GM21619 (cell line): ENCODE data around the gene HDAC7.

Experiments
- ATAC-seq: cut with Tn5 transposase; IDR thresholded peaks from one replicate; pipeline ENCODE4 v1.9.1; 2021; ENCODE audit not compliant: unreplicated experiment

HDAC7 gene

DNA sequence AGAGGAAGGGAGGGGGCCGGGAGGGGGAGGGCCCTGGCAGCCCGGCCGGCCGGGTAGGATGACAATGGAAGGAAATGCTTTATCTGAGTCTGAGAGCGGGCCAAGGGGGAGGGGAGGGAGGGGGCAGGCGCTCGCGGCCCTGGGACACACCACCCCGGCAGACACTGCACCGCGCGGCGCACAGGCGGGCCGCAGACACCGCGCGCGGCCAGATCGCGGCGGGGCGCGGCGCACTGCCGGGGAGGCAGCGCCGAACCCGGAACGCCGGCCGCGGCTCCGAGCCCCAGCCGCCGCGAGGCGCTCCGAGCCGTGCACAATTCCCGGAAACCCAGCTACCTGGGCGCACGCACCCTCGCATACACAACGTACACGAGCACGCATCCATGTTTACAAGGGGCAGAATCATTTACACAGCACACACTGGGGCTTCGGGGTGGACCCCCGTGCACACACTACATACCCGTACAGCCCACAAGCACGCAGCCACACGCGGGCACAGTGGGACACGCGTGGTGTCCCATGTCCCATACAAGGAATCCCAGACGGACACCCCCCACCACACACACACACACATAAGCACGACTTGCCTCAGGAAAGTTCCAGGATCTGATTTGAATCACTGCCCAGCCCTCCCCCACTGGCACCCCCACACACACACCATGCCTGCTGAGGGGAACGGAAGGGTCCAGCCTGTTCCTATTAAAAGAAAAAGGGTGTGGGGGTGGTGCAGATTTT lies at the start of gene HDAC7:
Gene HDAC7 (minus strand): TSS at position 8 of the 735 bp plus-strand sequence. CDS start 118 bp downstream, outside the sequence.
- no peak for ATAC-seq

- ATAC-seq: peak; percentile 61
Measured at GRCh38 chr12:47868552-47869031, 48.9 kb upstream of the HDAC7 start.

DNA sequence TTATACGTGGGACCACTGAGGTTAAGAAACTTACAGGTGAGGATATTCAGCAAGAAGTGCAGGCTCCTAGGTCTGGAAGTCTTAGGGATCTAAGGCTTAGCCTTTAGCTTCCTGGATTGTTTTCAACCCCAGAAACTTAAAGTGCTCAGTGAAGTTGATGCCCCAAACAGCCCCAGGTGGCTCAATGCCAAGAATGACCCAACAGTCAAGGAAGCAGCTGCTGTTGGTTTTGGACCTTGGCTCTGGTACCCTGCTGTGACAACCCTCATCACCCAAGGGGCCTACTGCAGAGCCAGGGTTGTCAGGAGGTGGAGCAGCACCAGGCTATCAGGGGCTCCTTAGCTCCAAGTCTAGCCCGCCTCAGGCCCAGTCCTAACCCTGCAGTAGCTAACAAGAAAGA lies 48.3 kb upstream of the HDAC7 start:
- ATAC-seq: peak; percentile 5

DNA sequence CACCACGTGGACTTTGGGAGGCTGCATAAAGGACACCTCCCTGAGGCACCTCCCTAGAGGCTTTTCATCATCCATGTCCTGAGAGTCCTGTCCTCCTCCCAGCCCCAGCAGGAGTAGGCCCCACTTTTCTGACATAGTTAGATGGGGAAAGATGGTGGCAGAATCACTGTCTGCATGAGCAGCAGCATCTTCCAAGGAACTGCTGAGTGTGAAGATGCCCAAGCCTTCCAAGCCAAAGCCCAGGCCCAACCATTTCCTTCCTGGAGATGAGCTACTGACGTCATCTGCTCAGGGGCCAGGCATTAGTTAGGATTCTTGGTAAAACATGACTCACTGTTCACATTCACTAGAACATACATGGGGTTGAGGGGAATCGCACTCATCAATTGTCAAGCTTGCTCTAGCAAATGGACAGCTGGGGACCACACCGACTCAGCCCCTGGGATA lies 47.8 kb upstream of the HDAC7 start:
- no peak for ATAC-seq

- ATAC-seq: no peak
Measured at GRCh38 chr12:47864646-47865235, 45.0 kb upstream of the HDAC7 start.

DNA sequence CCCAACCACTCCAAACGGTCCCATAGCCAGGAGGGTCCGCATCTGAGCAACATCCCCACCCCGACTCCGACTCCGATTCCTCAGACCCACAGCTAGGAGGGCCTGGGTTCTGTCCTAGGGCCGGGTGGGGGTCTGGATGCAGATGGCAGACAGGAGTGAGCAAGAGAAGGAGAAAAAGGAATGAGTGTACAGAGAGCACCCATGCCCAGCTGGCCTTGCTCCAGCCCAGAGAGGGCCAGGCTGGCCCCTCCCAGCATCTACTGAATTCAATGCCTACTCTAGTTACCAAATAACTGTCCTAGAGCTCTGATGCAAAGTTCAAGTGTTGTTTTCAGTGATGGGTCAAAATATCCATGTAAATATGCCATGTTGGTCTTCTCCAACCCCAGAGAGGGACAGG lies 44.3 kb upstream of the HDAC7 start:
- no peak for ATAC-seq

DNA sequence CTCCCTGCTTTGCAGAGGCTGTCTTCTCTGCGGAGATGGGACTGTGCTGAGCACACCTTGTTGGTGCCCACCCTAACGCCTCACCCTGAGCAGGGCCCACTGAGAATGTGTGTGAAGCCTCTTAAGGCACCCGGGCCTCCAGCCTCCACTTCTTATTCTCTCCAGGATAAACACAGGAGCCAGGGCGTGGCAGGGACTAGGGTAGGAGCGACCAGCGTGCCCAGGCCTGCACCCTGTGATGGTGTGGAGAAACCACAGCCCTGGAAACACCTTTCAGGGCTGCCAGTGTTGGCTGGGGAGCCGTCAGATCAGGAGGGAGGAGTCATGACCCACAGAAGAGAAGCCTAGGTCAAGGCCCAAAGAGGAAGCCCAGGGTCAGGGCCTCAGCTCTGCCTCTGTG lies 43.8 kb upstream of the HDAC7 start:
- no peak for ATAC-seq

- no peak for ATAC-seq
Measured at GRCh38 chr12:47862881-47863280, 43.2 kb upstream of the HDAC7 start.

DNA sequence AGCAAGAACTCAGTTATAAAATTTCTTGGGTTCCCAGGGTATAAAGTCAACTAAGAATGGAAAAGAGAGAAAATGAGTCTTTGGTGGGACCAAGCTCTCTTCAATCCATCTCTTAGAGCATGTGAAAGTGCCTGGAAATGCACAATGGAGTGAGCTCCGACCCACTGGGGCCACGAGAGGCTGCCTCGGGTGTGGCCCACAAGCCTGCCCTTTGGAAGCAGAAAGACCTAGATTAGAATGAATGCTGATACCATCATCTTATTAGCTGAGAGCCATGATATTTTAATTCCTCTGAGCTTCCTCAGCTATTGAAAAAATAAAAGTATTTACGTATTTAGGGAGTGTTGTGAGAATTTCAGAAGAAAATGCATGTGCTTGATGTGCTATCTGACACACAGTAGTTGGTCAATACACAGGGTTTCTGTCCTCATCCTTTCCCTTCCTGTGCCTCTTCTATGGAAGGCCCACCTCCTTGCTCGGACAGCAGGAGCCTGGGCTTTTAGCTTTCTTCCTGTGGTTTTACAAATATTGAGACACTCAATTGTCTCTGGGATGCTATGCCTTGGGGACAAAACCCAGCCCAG lies 42.6 kb upstream of the HDAC7 start:
- ATAC-seq: no peak

- ATAC-seq: no peak
Measured at GRCh38 chr12:47860873-47861272, 41.2 kb upstream of the HDAC7 start.

GRCh38 chr12:47860279-47860841 lies 40.7 kb upstream of the HDAC7 start:
- ATAC-seq: no peak

GRCh38 chr12:47858511-47859266 lies 39.0 kb upstream of the HDAC7 start:
- ATAC-seq: no peak

- ATAC-seq: no peak
Measured at GRCh38 chr12:47856721-47857575, 37.2 kb upstream of the HDAC7 start.

DNA sequence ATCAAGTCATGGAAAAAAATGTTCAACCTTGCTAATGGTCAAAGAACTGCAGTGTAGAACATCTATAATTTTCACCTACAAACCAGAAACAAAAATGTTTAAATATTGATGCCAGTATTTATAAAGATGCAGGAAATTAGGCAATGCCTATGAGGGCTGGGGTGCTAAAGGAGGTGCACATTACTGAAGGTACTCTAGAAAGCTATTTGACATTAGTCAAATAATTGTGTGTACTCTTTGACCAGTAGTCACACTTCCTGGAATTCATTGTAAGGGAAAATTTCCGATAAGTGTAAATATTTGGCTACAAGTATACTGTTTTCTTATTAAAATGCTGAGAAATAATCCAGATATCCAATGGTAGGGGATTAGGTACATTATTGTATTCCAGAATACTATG lies 36.4 kb upstream of the HDAC7 start:
- no peak for ATAC-seq

- no peak for ATAC-seq
Measured at GRCh38 chr12:47855502-47855901, 35.8 kb upstream of the HDAC7 start.

- ATAC-seq: no peak
Measured at GRCh38 chr12:47854531-47854930, 34.8 kb upstream of the HDAC7 start.

GRCh38 chr12:47852096-47852571 lies 32.4 kb upstream of the HDAC7 start:
- no peak for ATAC-seq

GRCh38 chr12:47851303-47851952 lies 31.7 kb upstream of the HDAC7 start:
- no peak for ATAC-seq
